NCI-H82 (cell line): ENCODE measurements around the gene DUSP6.
A peak's percentile ranks its signal among the peaks of the same experiment; 100 is the strongest.

Source experiments
- DNase-seq: peaks from one replicate; lab custom pipeline; 2025; lab: John Stamatoyannopoulos, UW

Gene DUSP6, protein sequence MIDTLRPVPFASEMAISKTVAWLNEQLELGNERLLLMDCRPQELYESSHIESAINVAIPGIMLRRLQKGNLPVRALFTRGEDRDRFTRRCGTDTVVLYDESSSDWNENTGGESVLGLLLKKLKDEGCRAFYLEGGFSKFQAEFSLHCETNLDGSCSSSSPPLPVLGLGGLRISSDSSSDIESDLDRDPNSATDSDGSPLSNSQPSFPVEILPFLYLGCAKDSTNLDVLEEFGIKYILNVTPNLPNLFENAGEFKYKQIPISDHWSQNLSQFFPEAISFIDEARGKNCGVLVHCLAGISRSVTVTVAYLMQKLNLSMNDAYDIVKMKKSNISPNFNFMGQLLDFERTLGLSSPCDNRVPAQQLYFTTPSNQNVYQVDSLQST

DNA sequence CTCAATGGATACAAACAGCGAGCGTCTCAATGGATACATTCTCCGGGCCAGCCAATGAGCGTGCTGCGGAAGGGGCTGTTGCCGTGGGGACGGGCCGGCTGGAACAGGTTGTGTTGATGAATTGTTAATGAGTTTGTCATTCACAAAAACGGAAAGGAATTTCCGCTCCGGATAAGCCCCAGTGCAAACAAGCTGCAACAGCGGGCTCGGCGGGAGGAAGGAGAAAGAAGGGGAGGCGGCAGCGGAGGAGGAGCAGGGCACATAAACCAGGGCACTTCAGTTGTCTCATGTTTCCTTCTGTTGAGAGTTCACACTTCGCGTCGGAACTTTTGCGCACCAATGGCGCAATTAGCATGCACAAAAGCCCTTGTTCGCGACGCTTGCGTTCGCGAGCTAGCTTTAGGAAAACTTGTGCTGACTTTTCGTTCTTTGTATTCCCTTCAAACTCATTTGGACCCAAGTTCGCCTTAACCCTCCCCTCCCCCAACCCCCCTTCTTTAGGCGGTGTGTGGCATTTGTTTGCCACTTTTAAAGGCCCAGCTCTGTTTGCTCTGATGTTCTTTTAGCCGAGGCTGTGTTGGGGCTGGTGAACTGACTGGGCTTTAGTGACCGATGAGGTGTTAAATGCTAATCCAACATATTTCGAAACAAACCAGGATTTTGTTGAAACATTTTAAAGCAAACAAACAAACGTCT lies at the start of gene DUSP6:
Gene DUSP6, minus strand, starts transcription at position 10 of the 696 bp plus-strand sequence. CDS start 462 bp downstream, outside the sequence.
- peak; percentile 98 for DNase-seq

DNA sequence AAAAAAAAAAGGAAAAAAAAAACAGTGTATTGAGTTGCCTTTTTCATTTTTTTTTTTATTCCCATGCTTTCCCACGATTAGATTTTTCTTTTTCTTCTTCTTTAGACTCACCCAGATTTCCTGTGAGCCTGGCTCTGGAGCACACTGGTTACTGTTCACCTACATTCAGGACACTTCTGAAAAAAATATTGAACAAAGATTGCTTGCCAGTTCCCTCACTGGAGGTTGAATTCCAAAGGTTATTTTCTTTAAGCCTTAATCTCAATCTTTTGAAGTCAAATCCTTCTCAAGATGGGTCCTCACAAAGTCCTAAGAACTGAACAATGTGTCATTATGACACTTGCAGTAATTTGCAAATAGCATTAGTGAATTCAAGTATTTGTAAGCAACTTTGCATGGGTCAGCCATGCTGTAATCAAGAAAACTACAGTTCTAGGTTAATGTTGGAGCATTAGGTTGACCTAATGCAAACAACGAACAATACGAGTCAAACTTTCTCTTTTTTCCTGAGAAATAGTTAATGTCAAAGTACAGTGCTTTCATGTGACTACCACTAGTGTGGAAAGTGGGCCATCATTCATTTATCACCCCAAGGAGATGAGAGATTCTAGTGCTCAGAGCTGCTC lies 49.2 kb upstream of the DUSP6 start:
- no peak for DNase-seq

DNA sequence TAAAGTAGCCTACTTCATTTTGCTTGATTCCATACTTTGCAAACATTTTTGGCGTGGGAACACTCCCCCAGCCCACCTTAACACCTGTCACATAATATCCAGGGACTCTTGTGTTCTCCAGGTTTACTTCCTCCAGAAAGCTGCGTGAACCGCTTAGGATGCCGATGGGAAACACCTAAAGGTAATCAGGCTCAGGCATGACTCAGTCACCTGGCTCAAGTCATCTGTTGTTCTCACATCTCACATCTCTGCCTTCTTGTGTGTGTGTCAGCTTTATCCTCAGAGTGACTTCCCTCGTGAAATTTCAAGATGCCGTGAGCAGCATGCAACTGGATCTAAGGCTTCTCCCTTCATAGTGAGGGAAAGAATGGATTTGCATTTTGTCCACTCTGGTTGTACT lies 48.1 kb upstream of the DUSP6 start:
- no peak for DNase-seq

DNA sequence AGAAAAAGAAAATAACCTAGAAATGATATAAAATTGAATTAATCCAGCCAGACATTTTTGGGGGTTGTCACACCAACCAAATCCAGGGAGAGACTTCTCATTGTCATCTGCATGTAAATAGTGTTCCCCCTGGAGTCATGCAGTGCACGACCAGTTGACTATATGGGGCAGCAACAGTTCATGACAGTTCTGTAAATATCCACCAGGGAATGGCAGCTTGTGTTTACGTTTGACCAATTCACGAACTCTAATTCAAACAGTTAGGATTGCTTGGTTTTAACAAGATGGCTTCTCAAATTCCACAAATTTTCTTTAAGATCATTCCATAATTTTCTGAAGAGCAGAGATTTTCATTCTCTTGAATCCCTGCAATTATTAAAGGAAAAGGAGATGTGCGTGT lies 43.4 kb upstream of the DUSP6 start:
- DNase-seq: no peak

DNA sequence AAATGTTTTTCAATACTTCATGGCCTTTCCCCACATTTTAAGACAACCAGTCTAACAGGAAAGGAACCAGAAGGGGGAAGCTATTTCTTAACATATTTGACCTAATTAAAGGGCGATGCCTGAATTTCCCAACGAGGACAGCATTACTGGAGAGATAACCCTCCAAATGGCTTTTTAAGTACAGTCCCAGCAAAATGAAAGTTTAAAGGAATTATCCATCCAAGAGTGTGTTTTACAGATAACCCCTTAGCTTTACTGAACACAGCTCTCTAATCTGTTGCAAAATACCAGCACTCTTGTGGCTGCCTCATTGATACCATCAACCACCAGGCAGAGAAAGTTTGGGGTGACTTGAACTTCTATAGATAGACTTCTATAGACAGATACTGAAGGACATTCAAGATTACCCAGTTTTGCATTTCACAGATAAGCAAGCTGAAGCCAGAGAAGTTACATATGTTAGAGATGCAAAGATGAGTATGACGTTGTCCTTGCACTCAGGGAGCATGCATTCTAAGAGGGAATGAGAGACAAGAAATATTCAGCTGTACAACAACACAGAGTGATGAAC lies 41.3 kb upstream of the DUSP6 start:
- DNase-seq: no peak

DNA sequence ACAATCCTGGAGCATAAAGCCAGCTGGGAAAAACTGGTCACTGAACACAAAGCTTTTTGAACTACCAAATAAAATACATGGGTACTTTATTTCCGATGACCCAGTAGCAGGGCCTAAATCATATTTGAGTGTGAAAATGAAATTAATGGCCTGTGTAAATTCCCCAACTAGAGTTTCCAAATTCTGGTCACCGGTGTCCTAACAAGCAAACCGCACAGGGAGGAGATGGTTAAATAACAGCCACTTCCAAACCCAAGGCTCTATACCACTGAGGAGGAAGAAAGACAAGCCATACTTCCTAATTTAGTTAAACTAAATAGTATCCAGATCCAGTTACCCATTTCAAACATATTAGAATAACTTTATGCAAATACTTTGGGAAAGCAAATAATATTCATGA lies 40.1 kb upstream of the DUSP6 start:
- no peak for DNase-seq

DNA sequence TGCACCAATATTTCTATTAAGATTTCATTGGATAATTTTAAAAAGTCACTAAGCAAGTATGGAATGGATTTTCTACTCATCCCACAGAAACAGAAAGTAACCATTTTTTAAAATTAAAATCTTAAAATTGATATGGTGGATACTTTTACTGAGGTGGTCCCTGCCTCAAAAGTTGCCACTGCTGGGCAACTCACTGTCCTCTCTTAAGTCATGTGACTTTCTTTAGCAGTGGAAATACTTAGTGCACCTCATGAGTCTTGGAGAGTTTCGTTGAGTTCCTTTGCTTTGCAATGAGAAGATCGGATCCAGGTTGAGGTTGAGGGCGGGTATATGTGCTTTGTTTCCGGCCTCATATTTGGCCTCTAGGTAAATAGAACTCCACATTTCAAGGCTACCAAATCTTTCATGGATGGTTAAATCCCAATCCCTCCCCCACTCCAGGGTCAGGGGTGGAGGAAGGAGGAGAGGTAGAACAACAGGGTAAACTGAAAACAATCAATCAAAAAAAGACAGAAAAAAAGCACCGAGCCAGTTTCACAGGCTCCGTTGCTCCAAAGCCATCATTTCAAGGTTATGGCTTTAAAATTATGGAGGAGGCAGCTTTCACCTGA lies 39.5 kb upstream of the DUSP6 start:
- DNase-seq: no peak

DNA sequence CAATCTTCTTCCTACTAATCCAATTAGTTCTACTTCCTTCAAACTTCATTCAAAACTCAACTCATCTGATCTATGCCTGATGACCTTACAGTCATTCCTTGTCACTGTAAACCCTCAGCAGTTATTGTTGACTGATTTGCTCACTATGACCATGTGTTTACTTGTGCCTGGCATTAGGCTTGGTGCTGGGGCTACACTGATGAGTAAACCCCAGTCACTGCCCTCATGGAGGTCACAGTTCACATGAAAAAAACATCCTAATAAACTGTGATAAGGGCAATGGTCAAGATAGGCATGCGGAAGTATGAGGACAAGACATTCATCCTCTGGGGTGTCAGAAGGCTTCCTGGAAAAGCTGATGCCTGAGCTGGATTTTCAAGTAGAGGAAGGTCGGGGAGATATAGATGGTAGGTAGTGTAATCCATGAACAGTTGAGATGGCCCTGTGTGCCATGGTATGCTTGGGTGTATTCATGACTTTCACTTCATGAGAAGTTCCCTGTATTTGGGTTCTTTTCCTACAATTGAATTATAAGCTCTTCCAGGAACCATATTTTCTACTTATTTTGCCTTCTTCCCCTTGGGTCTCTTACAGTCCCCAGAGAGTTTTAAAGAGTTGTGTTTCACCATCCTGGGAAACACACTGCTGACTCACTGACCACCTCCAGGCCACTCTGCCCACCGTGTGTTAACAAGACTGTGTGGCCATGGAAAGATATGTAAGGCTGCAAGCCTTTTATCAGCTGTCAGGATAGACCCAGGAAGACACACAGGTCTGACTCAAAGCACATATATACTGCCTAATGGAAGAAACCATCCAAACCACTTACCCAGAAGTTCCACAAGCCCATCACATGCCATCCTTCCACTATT lies 38.7 kb upstream of the DUSP6 start:
- no peak for DNase-seq

DNA sequence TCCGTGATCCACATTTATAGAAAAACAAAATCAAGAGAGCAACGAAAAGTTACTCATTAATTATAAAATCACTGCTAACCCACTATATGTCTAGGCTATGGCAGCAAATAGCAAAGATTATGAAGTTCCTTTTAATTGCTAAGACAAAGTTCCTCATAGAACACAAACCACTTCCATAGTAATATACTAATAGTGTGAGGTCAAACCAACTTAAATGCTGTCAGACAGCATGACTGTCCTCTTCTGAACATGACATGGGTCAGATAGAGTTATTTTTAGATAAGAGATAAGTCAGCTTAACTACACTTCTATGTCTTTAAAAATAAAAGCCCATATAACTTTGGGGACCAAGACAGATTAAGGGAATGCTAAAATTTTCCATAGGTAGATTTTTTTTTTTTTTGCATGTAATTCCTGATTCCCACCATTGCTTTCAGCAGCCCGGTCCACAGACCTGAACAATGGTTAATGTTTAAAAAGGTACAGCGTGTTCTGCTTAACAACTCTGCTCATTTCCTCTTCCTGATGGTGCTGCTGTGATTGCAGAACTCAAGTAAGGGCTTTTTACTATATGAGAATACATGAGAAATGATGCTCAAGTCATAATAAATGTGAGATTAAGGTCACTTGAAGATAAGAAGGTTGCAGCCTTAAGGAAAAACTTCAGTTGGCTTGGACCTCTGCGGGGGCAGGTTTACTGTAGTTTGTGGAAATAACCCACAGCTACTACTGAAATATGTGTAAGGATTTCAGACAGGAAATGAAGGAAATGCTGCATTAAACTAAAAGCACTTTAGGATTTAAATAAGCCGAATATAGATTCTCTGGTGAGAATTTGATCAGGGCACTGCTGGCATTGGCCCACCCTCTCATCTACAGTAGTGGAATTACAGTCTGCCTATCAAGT lies 37.7 kb upstream of the DUSP6 start:
- no peak for DNase-seq

DNA sequence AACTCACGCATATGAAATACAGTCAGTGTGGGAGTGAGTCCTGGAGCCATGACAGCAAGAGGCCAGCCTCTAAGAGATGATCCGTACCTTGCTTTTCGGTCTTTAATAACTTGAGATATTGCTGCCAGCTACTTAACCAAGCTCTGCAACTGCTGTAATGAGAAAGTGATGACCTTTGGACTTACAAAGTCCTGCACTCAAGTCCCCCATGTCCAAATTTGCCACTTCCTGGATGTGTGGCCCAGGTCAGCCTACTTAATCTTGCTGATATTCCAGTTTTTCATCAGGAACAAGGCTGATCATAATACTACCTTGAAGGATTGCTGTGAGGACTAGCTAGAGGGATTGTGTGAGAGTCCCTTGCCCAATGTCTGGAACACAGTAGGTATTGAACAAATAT lies 33.8 kb upstream of the DUSP6 start:
- no peak for DNase-seq

DNA sequence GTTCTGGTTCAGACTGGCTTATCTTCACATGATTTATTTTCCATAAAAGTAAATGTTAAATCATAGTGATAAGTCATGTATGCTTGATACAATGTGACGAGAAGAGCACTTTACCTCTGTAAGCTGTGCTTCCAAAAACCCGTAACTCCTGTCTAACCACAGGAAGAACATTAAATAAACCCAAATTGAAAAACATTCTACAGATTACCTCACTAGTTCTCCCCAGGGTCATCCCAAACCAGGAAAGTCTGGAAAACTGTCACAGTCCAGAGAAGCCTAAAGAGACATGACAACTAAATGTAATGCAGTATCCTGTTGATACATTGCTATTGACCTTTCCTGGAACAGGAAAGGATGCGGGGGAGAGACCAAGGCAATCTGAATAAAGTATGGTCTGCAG lies 32.5 kb upstream of the DUSP6 start:
- no peak for DNase-seq

DNA sequence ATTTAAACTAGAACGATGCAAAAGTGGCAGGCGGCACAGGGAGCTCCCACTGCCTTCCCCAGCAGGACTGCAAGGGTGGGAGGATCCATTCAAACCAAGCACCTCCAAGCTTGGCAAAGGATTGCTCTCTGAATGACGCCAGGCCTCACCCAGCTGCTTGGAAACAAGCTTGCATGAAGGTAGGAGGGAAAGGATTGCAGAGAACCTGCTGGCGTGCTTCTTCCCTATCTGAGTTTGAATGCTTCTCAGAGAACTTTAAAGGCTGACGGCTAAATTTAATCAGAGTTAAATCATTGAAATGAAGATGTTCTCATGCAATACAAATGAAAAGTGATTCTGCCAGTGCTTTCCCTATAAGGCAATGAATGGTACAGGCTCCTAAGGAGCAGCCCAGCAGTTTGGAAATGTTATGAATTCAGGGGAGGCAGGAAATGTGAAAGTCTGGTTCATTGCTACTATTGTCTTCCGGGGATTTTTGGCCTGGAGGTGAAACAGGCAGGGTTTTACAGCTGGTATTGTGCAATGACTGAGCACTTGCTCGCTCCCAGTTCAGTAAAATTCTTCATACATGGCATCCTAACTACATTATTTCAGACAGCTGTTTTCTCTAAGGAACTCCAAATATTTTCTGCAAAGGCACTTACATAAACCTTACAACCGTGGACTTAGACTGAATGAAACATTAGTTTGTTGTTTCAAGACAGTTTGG lies 31.9 kb upstream of the DUSP6 start:
- DNase-seq: peak; percentile 21

DNA sequence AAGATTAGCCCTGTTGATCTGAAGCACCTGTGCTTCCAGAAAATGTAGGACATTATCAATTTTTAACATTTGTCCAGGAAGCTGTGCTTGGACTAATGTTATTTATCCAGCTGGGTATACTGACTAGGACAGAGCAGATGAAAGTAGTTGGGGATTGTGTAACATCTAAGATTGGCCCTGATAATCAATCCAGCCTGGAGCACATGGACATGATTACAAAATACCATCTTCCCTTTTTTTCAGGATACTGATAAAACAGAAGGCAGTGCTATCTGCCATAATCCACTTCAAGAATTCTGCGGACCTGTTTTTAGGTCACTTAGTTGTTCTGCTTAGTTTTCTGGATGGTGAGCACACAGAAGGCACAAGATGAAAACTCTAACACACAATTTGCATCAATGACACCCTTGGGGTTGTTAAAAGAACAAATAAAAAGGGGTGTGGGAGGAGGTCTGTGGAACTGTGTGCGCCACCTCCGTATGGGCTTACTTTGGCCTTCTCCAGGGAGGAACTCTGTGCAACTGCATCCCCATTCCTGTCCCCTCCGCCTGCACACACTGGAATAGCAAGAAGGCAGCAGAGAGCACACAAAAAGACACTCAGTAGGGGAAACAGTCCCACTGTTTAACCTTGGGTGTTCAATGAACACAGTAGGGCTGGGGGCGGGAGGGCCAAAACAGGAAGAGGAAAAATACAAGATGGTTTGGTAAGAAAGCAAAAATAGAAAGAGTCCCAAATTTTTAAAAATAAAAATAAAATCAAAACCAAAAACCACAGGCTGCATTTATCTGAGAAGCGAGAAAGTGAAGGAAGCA lies 31.1 kb upstream of the DUSP6 start:
- DNase-seq: peak; percentile 28

DNA sequence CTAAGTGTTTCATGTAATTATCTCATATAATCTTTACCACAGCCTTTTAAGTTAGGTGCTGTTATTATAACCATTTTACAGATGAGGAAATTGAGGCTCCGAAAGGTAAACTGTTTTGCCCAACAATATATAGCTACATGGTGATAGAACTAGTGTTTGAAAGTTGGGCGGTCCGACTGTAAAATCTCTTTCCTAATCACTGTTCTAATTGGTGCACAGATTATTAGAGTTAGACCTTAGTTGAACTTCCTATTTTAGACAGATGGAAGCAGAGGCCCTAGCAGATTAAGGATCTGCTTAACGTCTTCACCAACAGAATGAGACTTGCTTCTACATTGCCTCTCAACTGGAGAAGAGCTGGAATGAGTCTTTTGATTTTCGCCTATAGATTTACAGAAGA lies 30.0 kb upstream of the DUSP6 start:
- DNase-seq: peak; percentile 80

DNA sequence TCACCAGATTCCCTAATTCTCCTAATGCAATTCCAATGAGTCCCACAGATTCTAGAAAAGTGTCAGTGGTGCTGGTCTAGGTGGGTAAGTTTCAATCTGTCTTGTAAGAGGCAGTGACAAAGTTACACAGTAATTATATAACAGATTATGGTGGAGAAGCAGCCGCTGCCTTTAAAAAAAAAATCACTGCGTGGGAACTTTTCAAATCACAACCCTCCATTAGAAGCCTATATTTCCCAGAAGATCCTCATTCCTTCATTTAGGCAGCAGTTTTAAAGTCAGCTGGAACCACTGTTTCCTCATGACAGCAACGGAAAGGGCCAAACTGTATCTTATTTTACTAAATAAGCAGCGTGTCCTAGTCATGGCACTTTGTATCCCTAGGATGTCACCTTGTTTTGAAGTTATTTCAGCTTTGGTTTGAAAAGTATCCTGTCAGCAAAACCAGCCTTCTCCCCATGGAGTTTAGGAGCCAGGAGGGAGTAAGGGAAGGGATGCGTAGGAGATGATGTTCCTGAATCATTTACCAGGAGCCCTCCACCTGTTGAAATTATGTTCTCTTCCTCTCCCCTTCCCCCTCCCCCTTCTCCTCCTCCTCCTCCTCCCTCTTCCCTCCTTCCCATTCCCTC lies 27.7 kb upstream of the DUSP6 start:
- no peak for DNase-seq

DNA sequence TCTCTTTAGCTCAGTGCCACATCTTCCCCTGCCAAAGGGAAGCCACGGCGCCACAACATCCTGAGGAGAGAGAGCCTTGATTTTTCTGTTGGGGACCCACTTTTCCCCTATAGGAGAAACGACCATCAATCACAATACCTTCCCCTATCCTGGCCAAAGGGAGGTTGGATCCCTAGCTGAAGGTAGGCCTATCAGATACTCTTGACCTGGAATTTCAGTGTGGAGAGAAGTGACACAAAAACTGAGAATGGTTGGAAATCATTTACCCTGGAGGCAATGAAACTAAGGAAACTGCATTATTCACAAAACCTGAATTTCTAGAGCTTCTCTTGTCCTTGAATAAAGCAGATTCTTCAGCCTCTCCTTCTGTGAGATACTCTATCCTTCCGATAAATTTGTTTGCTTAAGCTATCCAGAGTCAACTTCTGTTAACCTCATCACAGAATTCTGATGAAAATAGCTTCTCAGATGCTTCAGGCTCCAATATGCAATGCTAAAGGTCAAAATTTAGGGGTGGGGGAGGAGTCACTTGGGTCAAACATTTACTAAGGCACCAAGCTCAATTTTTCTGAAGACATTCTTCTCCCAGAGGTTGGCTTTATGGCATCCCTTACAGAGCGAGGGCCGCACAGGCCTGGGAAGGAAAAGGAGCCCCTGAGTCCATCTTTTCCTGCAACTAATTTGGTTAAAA lies 27.0 kb upstream of the DUSP6 start:
- DNase-seq: no peak

DNA sequence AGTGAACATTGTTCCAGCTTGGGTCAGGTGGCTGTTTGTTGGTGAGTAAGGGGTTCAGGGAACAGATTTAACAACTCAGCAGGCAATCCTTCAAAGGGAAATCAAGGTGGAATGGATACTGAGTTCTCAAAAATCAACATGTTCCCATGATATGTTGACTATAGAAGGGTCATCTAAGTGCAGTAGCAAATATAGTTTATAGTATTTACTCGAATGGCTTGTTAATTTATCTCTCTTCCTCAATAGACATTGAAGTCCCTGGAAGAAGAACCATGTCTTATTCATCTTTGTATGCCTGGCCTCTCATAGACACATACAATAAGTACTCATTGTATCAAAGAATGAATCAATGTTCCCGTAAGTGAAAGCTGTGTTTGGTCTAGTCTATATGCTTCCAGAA lies 24.5 kb upstream of the DUSP6 start:
- no peak for DNase-seq

DNA sequence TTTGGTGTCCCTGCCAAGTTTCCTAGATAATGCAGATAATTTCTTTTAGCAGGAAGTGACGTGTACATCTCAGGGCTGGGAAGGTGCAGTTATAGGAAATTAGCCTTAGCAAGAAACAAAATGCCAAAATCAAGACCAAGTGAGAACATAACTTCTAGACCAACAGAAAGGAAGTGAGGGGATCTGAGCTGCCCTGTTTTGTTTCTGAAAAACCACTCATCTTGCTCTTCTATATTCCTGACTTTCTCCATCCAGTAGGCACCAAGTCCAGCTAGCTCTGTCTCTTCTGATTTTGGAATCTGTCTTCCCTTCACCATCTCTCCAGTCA lies 23.9 kb upstream of the DUSP6 start:
- DNase-seq: no peak
